ENCODE data around the gene HMGCS1.
"Not testable (repeated sequence)": the region's sequence is repeated elsewhere in the genome, so short reads cannot be mapped to it uniquely, and the experiment has no call there.

Gene HMGCS1

GRCh38 chr5:43313035-43313853 is at the start of gene HMGCS1:
Gene HMGCS1 (minus strand): TSS chr5:43313412. CDS start chr5:43298965, 14,447 bp downstream.
- peak; percentile 86 to 99 for DNase-seq

GRCh38 chr5:43358726-43359125 is 45.5 kb upstream of the HMGCS1 start:
- DNase-seq: no peak

GRCh38 chr5:43358301-43358700 is 45.1 kb upstream of the HMGCS1 start:
- DNase-seq: no peak

- no peak for DNase-seq
Observed at GRCh38 chr5:43357878-43358281, 44.7 kb upstream of the HMGCS1 start.

GRCh38 chr5:43357067-43357466 is 43.9 kb upstream of the HMGCS1 start:
- no peak for DNase-seq

DNA sequence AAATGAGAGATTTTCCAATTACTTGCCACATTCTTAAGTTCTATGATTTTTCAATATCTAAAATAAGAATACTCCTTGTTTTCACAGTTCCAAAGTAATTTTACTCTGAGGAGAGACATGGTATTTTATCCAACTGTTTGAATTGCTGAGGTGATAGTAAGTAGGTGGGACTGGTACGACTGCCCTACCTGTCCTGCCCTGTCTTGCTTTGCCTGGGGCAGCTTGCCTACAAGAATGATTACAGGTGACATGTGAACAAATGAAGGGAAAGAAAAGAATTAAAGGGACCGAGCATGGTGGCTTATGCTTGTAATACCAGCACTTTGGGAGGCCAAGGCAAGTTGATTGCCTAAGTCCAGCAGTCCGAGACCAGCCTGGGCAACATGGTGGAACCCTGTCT is 41.6 kb upstream of the HMGCS1 start:
- DNase-seq: no peak

DNA sequence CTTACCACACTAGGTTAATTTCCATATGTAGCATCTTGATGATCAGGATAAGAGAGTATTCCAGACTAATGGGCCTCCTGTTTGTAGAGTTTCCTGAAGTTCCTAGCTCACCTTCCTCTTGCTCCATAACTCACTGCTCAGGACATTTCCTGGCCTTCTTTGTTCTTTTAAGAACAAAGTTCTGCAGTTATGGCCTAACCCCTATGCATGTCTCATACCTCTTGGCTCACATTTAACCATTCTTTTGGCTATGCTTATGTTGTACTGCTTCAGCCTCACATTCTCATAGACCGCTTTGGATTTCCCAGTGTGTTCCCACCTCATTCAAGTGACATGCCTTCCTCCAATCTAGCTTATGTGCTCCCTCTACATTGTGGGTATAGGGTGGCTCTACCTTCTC is 40.5 kb upstream of the HMGCS1 start:
- DNase-seq: no peak

- DNase-seq: no peak
Observed at GRCh38 chr5:43352915-43353314, 39.7 kb upstream of the HMGCS1 start.

DNA sequence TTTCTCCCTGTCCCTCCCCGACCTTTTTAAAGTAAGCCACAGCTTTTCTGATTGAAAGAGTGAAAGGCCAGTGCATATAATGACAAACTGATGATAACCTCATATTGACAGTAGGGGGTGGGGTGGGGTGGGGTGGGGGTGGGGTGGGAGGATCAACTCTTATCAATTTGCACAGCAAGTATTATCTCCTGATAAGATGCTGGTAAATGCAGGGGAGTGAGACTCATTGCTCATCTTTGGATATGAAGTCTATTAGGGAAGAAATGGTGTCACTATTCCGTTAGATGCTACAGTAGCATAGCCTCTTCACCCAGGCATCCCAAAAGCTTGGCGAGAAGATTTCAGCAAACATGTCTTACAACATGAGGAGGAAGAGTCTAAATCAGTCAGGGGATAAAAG is 38.9 kb upstream of the HMGCS1 start:
- no peak for DNase-seq

GRCh38 chr5:43348861-43349363 is 35.7 kb upstream of the HMGCS1 start:
- DNase-seq: no peak

DNA sequence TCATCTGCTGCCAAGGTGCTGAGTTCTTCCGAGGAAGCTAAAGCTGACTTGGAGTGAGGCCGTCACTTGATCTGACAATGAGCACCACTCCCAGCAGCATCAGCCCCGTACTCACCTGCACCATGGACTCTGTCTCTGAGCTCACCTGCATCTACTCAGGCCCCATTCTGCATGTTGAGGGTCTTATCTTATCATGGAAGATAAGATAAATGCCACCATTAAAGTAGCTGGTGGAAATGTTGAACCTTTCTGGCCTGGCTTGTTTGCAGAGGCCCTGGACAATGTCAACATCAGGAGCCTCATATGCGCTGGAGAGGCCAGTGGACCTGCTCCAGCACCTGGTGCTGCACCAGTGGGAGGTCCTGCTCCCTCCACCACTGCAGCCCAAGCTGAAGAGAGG is 35.0 kb upstream of the HMGCS1 start:
- no peak for DNase-seq

DNA sequence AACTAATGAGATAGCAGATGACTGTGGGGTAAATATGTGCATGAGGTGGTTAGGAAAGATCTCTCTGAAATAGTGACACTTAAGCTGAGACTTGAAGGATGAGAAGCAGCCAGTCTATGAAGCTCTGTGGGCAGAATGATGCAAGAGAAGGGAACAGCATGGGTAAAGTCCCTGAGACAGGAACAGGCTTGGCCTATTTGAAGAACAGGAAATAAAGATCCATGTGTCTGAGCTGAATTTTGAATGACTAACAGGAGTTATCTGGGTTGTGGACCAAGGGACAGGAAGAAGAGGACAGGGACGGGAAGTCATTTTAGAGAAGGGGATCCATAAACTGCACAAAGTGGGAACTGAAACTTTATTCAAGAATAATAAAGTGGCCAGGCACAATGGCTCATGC is 25.6 kb upstream of the HMGCS1 start:
- peak in 1 of 2 donors; percentile 44 for DNase-seq

GRCh38 chr5:43336159-43336558 is 22.9 kb upstream of the HMGCS1 start:
- DNase-seq: no peak

DNA sequence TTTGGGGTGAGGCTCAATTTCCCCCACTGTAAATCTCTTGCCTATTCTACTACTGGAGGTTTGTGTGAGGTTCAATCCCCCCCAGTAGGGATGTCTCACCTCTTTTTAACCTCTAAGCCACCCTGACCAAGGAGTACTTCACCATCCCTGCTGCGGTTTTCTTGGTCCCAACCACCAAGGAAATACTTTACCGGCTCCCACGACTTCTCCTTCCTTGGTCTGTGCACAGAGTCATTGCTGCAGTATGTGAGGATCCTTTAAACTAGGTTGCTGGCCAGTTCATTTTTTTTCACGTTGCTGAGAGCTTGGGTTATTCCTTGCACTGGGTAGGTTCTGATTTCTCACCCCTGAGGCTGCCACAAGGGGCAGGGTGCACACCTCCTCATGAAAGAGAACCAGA is 22.5 kb upstream of the HMGCS1 start:
- no peak for DNase-seq

DNA sequence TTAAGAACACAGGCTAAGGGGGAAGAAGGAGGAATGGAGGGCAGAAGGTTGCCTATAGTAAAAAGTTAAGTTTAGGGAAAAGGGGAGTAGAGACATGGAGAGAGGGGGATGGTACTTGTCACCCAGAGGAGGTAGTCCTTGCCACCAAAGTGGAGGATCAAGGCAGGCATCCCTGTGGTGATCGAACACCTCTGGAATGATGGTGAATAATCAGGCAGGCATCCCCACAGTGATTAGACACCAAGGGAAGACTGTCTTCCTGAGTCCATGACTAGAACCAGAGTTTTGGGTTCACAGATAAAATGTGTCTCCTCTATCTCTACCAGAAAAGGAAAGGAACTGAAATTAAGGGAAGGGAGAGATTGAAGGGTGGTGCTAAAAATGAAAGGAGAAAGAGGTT is 19.2 kb upstream of the HMGCS1 start:
- DNase-seq: no peak

GRCh38 chr5:43325624-43326023 is 12.4 kb upstream of the HMGCS1 start:
- not testable (repeated sequence) for DNase-seq

DNA sequence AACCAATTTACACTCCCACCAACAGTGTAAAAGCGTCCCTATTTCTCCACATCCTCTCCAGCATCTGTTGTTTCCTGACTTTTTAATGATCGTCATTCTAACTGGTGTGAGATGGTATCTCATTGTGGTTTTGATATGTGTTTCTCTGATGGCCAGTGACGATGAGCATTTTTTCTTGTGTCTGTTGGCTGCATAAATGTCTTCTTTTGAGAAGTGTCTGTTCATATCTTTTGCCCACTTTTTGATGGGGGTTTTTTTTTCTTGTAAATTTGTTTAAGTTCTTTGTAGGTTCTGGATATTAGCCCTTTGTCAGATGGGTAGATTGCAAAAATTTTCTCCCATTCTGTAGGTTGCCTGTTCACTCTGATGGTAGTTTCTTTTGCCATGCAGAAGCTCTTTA is 10.3 kb upstream of the HMGCS1 start:
- not testable (repeated sequence) for DNase-seq

GRCh38 chr5:43320846-43321245 is 7.6 kb upstream of the HMGCS1 start:
- no peak for DNase-seq

DNA sequence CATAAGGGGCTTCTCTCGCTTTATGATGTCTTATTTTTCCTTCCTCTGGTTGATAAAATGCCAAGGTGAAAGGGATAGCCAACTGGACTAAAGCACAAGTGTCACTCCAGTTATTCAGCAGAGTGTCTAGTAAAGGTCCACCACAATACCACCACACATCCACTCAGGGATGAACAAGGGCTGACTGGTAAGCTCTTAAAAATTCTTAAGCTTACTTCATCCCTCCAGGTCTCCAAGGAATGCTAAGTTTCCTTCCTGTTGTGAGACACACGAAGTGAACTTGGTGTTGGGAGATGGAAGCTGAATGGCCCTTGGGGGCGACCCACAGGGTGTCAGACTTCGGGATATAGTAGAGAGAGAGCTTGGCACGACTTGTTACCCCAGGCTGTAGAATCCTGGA is 3.2 kb upstream of the HMGCS1 start:
- DNase-seq: no peak

DNA sequence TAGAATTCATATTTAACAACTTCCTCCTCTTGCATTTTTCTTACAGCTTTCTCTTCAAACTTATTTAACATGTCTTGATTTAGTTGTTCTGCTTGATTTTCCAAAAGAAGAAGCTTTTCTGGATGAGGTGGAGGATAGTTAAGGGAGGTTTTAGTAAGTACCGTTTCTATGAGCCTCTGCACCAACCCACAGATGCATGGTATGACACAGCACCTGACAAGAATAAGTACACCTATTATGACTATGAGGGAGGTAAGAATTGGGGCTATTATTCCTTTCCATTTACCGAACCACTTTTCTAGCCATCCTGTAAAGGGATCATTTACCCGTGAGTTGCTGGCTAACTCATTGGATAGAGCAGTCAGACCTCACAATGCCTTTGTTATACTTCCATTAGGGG is 2.5 kb upstream of the HMGCS1 start:
- DNase-seq: no peak

DNA sequence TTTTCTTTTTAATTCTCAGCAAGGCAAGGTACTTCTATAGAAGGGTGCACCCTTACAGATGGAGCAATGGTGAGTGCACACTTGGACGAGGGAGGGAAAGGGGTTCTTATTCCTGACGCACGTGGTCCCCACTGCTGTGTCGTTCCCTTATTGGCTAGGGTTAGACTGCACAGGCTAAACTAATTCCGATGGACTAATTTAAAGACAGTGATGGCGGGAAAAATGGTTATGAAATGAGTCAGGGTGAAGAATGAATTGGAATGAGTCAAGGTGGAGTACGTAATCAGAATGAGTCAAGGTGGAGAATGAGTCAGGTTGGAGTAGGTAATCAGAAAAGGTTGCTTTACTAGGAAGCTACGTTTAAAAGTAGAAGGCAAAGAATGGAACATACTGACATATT is 2.1 kb upstream of the HMGCS1 start:
- DNase-seq: no peak

DNA sequence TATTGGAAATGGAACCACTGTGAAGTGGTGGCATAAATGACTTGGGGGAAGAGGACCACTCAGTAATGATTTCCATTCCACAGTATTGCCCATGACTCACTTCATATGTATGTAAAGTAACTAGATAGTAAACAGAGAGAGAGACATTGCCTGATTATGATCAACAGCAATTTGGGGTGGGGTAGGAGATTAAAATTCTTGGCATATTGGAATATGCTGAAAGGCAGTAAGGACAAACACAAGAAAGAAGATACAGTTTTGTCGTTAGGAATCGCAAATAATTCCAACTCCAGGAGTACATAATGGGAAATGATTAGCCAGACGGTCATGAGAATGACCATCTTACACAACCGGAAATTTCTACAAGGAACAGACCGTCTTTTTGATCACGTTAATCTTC is 1.5 kb upstream of the HMGCS1 start:
- no peak for DNase-seq

- no peak for DNase-seq
Observed at GRCh38 chr5:43313854-43314457, 744 bp upstream of the HMGCS1 start.

DNA sequence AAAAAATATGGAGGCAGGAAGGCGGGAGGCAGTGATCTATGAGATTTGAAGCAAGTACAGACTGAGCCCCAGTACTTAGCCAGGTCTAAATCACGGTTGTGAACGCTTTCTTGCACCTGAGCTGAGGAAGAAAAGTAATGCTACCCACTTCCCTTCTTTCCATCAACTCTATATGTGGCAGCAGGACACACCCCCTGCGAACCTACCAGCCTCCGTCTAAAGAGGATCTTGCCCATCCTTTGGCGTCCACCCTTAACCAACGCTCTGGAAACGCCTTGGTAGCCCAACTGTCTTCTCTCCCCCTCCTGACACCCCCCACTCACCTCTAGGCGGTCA is 545 bp downstream of the HMGCS1 start:
- DNase-seq: no peak
